Vagina (tissue), 2 donors: Measurements from ENCODE around the gene PPP1R13B.

Experiments
- POLR2A ChIP-seq, 2 donors: fragments of 450-650 bp; IDR thresholded peaks; one replicate each; pipeline ENCODE4 v1.6.1; 2017; ENCODE audit warnings: antibody characterized with exemption in 2 of 2, mild to moderate bottlenecking in 2 of 2, moderate library complexity in 2 of 2
- TF ChIP-seq, protein P1 (sequence below), 3 experiments: fragments of 450-650 bp in 2 of 3; fragments of 200-600 bp in 1 of 3; sonication (generic) in 1 of 3; IDR thresholded peaks; one replicate each; pipeline ENCODE4 v1.5.1; 2017 to 2019; ENCODE audit warnings: antibody characterized with exemption in 3 of 3, mild to moderate bottlenecking in 2 of 3, moderate library complexity in 2 of 3

GRCh38 chr14:103828315-103828967 is 18.9 kb downstream of the PPP1R13B start:
- no peak for TF ChIP-seq POLR2A (IDR thresholded peaks at IDR 0.05)
- TF ChIP-seq, protein P1, sequence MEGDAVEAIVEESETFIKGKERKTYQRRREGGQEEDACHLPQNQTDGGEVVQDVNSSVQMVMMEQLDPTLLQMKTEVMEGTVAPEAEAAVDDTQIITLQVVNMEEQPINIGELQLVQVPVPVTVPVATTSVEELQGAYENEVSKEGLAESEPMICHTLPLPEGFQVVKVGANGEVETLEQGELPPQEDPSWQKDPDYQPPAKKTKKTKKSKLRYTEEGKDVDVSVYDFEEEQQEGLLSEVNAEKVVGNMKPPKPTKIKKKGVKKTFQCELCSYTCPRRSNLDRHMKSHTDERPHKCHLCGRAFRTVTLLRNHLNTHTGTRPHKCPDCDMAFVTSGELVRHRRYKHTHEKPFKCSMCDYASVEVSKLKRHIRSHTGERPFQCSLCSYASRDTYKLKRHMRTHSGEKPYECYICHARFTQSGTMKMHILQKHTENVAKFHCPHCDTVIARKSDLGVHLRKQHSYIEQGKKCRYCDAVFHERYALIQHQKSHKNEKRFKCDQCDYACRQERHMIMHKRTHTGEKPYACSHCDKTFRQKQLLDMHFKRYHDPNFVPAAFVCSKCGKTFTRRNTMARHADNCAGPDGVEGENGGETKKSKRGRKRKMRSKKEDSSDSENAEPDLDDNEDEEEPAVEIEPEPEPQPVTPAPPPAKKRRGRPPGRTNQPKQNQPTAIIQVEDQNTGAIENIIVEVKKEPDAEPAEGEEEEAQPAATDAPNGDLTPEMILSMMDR (IDR thresholded peaks at IDR 0.05): no peak
